CD4-positive, alpha-beta T cell treated with Interleukin-4 for 1 hour (primary cell): ENCODE measurements around the gene LRRN2.

Experiments
- DNase-seq, 2 donors: peaks; one replicate each; pipeline ENCODE4 v3.0.0-alpha.2; 2020 to 2022

The LRRN2 gene

DNA sequence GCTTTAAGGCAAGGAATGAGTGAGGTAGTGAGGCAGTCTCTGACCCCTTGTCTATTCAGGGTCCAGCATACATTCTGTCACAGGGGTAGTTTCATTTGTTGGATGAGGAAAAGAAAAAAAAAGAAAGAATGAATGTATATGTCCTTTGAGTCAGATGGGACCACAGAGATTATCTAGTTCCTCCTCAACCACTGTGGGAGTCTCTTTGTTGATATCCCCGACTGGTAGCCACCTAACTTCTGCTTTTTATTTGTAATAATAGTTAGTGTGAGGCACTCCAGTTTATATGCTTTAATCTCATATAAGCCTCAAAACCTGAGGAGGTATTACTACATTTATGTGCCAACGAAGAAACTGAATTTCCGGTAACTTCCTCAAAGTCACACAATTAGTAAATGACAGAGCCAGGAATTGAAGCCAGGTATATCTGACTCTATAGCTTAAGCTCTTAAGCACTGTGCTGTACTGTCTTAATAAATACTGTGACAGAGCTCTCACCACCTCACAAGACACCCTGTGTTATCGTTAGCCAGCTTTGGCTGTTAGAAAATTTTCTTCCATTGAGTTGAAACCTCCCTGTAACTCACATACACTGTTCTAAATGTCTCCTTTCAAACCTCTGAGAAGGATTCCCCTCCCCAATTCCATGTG, 87.1 kb downstream of the LRRN2 start:
- no peak for DNase-seq

DNA sequence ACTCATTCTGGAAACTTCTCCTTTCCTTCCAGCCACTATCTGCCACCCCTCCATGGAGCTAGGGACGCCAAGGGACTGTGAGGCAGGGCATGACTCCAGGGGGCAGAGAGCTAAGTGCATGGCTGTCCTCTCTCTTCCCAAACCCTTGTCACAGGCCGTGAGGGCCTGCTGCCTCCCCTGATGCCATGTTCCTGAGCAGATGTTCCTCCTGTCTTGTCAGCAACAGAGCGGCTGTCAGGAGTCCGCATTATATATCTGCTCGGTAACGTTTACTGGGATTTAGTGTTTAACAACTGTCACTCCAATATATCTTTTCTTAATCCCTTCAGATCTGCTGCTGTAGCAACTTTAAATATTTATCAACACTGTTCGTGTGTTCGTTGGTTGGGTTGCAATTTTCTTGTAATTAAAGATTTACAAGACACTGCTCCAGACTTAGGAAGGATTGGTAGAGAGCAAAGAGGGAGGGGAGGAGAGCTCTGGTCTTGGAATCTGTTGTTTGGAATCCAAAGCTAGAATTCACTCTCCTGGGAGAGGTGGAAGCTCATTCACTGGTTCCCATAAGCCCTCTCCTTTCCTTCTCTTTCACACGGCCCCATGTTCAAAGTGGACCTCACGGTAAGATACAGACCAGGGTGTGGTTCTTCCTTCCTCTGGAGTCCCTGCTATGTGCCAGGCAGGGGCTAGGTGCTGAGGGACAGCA, 93.1 kb downstream of the LRRN2 start:
- no peak for DNase-seq

DNA sequence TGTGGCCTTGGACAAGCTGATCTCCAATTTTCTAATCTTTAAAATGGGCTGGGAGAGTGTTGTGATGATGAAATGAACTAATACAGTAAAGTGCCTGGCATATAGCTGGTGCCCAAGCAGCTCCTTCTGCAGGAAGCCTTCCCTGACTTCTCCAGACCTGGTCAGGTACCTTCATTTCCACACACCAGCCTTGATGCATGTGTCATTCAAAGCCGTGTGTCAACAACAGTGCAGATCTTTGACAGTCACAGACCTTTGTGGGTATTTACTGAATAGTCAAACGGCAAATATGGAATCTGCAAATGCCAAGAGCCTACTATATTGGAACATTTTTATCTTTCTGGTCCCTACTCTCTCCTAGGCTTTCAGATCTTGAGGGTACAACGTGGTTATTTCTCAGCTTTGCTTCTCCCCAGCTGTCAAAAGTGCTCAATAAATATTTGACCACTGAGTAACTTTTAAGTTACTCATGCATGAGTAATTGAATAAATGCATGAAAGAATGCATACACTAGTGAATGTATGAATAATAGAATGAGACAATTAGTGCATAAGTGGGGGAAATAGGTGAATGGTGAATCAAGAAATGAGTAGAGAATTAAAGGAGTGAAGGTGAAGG, 94.0 kb downstream of the LRRN2 start:
- DNase-seq = no peak

DNA sequence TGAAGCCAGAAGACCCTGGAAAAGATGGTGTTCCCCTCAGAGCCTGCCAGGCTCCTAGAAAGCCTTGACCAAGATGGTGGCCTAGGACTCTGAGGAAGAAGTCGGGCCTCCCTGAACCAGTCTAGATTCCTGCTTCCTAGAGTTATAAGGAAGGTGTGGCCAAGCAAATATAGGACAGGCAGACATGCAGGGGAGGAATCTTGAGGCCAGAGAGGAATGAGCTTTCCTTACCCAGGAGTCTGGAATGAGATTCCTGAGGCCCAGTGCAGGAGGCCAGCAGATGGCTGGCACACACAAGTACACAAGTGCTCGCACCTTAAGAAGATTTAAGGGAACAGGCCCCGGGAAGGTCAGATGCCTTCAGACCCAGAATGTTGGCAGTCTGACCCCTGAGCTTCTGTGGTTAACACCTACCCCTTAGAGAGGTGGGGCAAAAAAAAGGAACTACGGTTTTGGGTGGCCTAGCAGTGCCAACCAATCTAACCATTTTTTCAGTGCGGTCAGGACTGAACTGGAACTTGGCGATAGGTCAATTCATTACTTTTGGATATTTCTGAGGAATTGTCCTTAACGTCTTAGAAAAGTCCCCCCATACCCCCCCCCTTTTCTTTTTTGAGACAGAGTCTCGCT, 96.0 kb downstream of the LRRN2 start:
- DNase-seq = no peak

DNA sequence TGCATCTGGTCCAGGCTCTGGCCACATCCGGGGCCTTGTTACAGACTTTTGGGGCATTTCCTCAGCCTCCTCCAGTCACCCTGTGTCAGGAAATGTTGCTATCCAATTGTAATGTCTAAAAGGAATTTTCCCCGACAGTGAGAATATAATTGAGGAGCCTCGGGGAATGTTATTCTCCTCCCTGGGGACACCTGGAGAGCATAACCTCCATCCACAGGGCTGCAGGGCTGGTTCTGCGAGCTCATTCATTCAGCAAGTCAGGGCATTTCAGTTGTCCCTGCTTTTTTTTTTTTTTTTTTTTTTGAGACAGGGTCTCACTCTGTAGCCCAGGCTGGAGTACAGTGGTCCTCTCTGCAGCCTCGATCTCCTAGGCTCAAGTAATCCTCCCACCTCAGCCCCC, 96.7 kb downstream of the LRRN2 start:
- no peak for DNase-seq

DNA sequence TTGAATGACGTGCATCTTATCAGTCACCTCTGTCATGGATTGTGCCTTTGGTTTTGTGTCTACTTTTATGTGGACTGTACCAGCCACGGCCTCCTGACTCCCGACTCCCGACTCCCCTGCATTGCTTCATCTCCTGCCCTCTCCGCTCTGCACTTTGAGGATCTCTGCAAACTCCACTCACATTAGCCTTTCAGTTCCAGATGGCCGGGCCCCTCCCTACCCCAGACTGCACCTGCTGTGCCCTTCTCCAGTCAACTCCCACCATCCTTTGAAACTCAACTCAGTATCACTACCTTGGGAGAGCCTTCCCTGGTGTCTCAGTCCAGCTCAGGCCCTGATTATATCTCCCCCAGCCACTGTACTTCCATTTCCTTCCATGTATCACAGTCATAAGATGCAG, 97.9 kb downstream of the LRRN2 start:
- DNase-seq = no peak

DNA sequence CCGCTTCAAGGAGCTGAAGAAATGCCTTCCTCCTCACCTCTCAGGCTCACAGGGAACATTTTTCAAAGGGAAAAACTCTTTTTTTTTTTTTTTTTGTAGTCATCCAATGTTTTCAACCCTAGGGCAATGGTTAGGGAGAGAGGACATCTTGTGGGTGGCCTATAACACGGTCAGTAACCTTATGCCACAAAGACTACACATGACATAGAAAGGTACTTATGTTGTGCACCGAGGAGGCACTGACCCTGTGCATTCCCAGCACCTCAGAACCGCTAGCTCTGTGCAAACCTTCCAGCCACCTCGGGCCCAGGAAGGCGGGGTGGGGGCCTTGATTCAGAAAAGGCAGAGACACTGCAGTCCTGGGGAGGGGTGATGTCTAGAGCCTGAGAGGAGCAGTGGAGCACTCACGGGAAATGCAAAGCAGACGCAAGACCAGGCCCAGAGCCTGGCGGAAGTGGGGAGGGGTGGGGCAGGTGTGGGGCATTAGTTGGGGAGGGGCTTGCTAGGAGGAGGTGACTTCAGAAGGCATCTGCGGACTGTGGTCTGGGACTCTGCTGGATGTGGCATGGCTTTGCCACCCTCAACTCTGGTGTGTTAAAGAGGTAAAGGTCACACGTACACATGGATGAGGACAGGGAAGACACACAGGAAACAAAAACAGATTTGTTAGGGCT, 100.7 kb downstream of the LRRN2 start:
- DNase-seq = peak; percentile 20 to 36

DNA sequence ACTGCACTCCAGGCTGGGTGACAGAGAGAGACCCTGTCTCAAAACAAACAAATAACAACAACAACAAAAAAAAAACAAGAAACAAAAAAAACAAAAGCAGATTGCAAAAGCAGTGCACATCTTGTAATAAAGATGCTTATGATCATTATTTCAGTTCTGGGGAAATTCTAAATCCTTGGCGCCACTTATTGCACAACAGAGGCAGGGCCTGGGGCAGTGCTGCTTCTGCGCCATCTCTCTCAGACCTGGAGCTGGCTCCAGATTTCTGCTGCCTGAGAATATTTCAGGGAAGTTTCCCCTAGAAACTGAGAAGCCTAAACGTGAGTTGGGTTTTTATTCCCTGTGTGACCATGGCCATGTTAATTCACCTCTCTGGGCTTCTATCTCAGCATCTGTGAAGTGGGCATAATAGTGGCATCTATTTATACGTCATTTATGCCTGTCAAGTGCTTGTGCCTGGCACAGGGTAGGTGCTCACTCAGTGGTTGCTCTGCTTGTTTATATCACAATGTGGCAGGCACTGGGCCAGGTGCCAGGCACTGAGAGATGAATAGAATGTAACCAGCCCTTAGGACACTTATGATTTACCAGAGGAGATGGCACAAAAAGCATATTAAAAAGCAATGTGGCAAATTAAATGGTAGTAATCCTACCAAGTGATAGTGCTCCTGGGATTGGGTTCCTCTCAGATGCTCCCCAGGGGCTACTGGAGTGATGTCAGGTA, 101.5 kb downstream of the LRRN2 start:
- no peak for DNase-seq

DNA sequence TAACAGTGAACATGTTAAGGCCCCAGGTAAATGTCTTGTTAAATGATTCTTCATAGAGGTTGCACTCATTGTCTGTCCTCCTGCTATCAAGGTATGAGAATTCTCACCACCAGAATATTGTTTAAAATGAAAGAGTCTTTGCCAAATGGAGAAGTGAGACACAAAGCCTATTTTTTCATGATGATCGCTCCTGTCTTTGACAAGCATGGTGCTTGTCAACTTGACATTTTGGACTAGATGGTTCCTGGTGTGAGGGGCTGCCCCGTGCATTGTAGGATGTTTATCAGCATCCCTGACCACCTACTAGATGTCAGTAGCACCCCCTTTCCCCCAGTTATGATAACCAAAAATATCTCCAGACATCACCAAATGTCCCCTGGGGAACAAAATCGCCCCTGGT, 103.8 kb downstream of the LRRN2 start:
- no peak for DNase-seq

DNA sequence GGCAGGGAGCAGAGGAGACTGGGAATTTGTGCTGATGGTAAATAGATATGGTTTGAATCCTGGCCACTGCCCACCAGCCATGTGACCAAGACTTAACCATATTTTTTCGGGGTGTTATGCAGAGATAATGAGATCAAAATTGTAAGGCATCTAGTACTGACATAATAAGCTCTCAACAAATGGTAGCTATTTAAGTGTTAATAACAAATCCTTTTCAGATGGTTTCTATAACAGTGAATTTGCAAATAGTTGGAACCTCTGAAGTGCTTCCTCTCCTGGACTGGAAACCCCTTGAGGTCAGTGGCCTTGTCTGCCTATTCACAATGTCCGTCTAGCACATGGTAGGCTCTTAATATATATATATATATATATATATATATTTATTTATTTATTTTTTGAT, 104.7 kb downstream of the LRRN2 start:
- no peak for DNase-seq

DNA sequence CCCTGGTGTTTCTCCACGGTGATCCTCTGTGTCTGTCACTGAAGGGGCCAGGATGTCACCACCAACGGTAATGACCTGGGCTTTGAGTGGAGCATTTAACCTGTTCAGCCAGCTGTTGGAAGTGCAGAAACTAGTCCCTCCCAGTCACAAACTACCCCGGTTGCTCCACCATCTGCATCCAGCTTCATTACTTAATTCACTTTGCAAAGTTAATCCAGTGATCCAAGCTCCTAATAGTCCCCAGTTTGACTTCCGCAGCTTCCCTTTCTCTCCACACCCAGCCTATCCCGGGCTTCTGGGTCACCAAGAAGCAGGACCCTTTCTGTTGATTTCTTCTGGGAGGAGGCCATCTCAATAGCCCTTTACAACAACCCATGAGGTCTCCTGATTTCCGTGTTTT, 105.9 kb downstream of the LRRN2 start:
- no peak for DNase-seq

DNA sequence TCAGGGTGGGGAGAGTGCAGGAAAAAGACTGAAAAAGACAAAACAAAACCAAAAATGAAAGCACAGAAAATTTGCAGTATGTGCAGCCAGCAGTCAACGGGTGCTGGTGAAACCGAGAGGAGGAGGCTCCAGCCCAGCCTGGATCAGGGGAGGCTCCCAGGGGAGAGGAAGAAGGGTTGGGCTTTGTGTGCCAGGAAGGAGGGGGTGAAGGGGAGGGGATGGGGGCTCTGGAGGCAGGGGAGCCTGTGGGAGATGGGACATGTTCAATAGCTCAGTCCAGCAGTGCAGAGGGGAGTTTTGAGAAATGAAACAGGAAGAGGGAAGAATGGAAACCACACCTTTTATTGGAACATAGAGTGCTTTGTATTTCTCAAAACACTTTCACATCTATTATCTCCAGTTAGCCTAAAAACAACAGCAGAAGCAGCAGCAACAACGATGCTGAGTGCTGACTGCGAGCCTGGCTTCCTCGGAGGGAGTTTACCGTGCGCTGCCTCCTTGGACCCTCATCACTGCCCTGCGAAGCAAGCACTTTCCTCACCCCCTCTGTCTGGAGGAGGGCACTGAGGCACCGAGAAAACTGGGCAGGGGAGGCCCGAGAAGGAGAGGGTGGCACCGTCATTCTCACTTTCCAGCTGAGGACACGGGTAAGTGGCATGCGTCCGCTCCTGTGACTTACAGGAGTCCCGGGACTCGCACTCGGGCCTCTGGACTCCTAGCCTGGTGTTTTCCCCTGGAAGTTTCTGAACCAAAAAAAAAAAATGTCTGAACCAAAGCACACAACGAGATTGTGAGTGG, 106.5 kb downstream of the LRRN2 start:
- DNase-seq = peak; percentile 13 to 14

DNA sequence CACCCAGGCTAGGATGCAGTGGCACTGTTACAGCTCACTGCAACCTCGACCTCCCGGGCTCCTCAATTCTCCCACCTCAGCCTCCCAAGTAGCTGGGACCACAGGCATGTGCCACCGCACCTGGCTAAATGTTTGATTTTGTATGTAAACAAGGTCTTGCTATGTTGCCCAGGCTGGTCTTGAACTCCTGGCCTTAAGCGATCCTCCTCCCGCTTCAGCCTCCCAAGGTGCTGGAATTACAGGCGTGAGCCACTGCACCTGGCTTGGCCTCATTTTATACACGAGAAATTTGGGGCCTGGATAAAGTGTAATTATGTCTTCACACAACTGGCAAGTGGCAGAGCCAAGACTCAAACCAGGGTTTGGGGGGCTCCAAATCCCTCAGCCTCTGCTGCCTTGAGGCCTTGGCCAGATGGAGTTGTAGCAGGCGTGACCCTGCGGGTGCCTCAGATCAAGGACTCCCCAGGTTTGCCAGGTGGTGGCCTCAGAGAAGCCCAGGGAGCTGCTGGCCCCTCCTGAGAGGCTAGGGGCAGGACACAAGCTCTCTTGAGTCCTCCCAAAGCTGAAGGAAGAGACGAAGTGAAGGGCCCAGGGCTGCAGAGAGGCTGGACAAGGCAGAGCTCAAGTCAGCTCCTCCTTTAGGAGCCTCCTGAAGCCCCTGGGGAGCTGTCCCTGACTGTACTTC, 107.6 kb downstream of the LRRN2 start:
- no peak for DNase-seq

DNA sequence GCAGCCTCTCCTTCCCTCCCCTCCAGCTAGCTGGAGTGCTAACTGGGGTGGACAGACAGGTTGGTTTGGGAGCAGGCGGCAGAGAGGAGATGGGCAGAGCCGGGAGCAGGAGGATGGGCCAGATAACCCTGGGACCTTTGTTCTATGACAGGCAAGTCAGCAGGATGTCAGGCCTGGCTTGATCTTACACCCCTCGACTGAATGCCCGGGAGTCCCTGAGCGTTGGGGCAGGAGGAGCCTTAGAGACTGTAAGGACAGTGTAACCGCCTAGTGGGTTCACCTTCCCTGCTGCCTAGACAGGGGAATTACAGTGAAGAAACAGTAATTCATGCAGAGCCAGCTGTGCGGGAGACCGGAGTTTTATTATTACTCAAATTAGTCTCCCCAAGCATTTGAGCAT, 109.1 kb downstream of the LRRN2 start:
- no peak for DNase-seq

DNA sequence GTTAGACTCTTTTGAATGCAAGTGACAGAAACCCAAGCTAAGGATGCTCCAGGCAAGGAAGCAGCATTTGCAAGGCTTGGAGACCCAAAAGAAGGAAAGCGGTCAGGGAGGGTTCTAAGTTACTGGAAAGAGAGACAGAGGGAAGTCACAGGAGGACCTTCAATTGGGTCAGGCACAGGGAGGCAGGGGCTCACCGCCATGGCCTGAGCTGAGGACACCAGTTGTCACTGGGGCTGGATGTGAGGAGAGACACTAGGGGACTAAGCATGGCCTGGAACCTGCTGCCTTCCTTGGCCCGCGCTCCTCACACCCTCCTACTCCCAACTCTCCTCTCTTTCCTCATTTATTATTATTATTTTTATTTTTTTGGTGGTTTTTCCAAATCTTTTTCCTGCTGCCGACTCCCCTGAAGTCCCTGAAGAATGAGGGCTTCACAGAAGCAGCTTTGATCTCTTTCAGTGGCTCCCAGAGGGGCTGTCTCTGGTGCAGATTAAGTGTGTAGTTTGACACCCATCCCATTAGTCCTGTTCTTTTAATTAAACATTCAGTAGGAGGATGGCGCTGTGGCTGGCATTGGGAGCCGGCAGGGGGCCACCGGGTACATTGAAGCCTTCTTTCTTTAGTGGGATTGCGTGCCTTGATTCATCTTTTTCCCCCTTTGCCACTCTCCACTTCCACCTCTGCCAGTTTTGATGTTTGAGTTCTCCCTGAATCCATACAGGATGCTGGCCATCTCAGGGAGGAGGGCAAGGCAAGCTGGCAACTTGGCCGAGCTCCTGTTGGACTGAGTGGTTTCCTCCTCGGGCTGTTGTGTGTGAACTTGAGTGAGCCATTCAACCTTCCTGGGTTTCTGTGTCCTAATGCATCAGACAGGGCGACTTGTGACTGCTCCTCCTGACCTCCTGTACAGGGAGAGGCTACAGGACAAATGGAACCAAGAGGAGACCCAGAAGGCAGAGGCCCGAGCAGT, 110.0 kb downstream of the LRRN2 start:
- DNase-seq = no peak

DNA sequence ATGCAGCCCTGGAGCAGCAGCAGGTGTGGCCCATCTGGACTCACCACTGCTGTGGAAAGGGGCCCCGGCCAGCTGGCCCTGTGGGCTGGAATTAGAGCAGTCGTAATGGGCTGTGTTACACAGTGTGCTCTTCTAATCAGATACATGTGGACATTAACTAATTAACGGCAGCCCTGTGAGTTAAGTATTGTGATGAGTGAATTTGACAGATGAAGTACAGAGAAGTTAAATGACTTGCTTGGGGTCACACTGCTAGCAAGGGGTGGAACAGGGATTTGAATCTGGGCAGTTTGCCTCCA, 110.7 kb downstream of the LRRN2 start:
- DNase-seq = no peak

DNA sequence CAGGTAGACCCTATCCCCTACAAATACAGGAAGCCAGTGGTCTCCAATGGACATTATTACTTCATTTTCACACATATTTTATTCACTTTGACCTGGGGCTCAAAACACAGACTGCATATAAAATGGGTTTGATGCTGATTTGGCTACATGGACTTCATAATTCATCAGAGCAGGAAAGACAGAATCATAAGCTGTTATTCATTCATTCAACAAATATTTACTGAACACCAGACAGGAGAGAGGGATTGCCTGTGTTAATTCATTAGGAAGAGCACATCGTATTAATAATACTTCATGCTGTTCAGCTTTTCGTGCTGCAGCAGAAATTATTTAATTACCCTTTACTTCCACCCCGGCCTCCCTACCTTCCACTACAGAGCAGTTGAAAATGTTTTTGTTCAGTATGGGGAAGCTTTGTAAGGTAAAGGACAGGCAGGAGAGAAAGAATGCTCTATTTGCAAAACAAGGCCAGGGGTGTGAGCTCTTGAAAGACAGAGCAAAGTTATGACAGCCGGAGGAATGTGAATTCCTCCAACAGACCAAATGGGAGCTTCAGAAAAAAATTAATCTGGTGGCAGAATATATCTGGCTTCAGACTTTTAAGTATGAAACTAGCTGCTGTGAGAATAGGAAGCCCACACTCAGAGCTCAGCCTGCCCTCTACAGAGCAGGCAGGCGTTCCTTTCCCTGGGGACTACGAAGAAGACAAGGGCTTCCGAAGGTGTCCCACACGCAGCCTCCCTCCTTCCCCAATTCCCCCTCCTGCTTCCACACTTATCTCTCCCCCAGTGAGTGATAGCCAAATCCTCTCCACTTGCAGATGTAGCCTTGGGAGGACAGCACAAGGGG, 111.3 kb downstream of the LRRN2 start:
- DNase-seq = no peak

DNA sequence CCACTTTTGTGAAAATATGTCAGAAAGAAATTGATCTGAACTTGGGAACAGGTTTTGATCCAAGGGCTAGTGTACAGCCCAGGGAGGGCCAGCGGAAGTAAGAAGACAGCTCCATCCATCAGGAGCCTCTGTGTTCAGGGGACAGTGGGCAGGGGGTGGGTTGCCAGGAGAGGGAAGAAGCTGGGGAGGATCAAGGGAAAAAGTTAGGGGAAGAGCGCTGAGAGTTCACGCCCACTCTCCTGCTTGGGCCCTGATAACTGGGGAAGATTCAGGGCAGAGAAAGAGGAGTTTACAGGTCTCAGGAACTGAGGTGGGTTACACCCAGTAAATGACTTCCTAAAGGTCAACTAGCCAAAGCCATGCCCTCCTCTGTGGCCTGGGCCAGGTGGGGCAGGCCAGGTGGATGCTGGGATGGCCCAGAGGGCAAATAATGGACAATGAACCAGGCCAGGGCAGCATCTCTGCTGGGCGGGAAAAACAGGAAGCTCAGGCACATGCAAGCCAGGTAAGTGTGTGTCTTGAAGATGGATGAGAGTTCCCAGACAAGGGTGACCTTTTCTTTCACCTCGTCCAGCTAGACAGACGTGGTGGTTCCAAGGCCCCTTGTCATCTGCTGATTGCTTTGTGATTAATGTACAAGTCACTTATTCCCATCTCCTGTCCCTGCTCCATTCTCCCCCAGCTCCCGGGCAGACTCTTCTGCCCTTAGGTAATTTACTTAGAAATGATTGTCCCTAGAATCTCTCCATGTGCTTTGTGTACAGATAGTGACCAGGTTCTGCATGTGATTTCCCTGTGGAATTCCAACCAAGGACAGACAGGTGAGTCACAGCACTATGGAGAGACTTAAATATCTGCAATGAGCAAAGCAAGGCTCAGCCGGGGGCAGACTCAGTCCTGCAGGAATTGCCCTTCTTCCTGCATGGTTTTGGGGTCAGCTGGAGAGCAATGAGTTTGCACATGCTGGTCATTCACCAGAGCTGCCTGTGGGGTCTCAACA, 112.3 kb downstream of the LRRN2 start:
- no peak for DNase-seq
